Stomach (tissue), 9 donors: ENCODE measurements around the gene GABRR3. TPM values are rescaled to one million over a fixed set of nuclear protein-coding genes. Genes with fewer than 3 reads are reported as not detected.
A peak's percentile ranks its signal among the peaks of the same experiment; 100 is the strongest.

Experiments used
- DNase-seq, 2 donors: peaks; one replicate each; pipeline versions ENCODE4 v3.0.0 to v3.0.0-alpha.2; 2013 to 2019
- H3K27ac ChIP-seq, 5 donors: fragments of 200-600 bp in 4 of 5; sonication (generic) in 4 of 5; one replicate each; pipeline ENCODE4 v1.5.1; 2013 to 2019; ENCODE audit warnings: mild to moderate bottlenecking in 1 of 5, moderate library complexity in 1 of 5
- H3K27me3 ChIP-seq, 3 donors: fragments of 200-600 bp; sonication (generic); one replicate each; pipeline ENCODE4 v1.5.1; 2017 to 2019; ENCODE audit warnings: mixed run types in 1 of 3
- H3K36me3 ChIP-seq, 4 donors: fragments of 200-600 bp; sonication (generic); 1 replicate in 3 of 4; 2 replicates in 1 of 4; pipeline ENCODE4 v1.5.1; 2016 to 2019
- H3K4me1 ChIP-seq, 4 donors: fragments of 200-600 bp; sonication (generic); one replicate each; pipeline ENCODE4 v1.5.1; 2016 to 2019
- H3K4me3 ChIP-seq, 4 donors: fragments of 200-600 bp; sonication (generic) in 3 of 4; one replicate each; pipeline ENCODE4 v1.5.1; 2016 to 2019; ENCODE audit warnings: mild to moderate bottlenecking in 1 of 4
- H3K9me3 ChIP-seq, 4 donors: fragments of 200-600 bp; sonication (generic); one replicate each; pipeline ENCODE4 v1.5.1; 2016 to 2019
- CTCF ChIP-seq, 7 experiments: fragments of 450-650 bp in 4 of 7; fragments of 200-600 bp in 3 of 7; sonication (generic) in 3 of 7; IDR thresholded peaks; one replicate each; pipeline ENCODE4 v1.5.1; 2016 to 2019; ENCODE audit warnings: antibody characterized with exemption in 7 of 7, control low read depth in 2 of 7, mild to moderate bottlenecking in 1 of 7
- EP300 ChIP-seq: sonication (generic); formaldehyde crosslinking; IDR thresholded peaks from one replicate; pipeline ENCODE4 v1.6.1; 2017; ENCODE audit warnings: antibody characterized with exemption
- POLR2A ChIP-seq, 4 donors: fragments of 450-650 bp; IDR thresholded peaks; one replicate each; pipeline ENCODE4 v1.6.1; 2016; ENCODE audit warnings: antibody characterized with exemption in 4 of 4, control low read depth in 2 of 4, mild to moderate bottlenecking in 1 of 4, moderate library complexity in 1 of 4
- POLR2AphosphoS5 ChIP-seq, 3 donors: sonication (generic); formaldehyde crosslinking; IDR thresholded peaks; one replicate each; pipeline ENCODE4 v1.6.1; 2016; ENCODE audit warnings: antibody characterized with exemption in 3 of 3
- WGBS, 5 donors: extraction: QIAGEN DNeasy Blood & Tissue Kit in 3 of 5; methylation state at CpG; one replicate each; pipeline versions ENCODE4 v1.1.5 to v1.1.7; 2013 to 2018; 5-methylcytosine and 5-hydroxymethylcytosine counted together
- intact Hi-C: fragments of 100-400 bp; cut with DNase I; formaldehyde crosslinking; loops from one replicate; pipeline ENCODE4 v1.15.1; 2023; ENCODE audit warnings: low total_unique reads
- polyA plus RNA-seq, 3 donors: library from polyadenylated mRNA; stranded (reverse); fragments of 200-250 nt; gene quantifications; one replicate each; pipeline ENCODE4 v1.2.3, GENCODE V29; 2013
- total RNA-seq, 5 donors: library from RNA; depleted of rRNA; stranded (reverse); fragments of >200 nt; gene quantifications; one replicate each; pipeline versions ENCODE4 v1.1.0 to v1.2.3, GENCODE V29; 2014 to 2016
- donor health status: healthy with polysubstance abuse.
- donor health status: Bipolar disorder and iron deficiency.
- donor health status: healthy.

The GABRR3 gene
- total and polyA plus RNA-seq, 8 donors = not detected

DNA sequence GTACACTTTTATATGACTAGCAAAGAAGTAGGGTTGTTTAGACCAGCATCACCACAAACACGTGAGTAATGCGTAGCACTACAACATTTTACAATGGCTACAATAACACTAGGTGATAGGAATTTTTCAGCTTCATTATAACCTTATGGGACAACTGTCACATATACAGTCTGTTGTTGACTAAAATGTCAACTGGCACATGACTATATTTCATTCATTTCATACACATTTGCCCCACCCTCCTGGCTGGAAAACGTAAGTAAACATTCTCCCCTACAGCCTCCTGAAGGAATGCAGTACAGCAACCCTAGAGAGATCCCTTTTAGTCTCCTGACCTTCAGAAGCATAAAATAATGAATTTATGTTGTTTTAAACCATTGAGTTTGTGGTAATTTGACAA, 79.1 kb downstream of the GABRR3 start:
- 65 to 76% (median 69%) methylated on average over 3 of the region's 3 CpGs for WGBS, 5 donors
- intact Hi-C loops = no loop called here
- no peak overlapping the region for H3K4me3 ChIP-seq

DNA sequence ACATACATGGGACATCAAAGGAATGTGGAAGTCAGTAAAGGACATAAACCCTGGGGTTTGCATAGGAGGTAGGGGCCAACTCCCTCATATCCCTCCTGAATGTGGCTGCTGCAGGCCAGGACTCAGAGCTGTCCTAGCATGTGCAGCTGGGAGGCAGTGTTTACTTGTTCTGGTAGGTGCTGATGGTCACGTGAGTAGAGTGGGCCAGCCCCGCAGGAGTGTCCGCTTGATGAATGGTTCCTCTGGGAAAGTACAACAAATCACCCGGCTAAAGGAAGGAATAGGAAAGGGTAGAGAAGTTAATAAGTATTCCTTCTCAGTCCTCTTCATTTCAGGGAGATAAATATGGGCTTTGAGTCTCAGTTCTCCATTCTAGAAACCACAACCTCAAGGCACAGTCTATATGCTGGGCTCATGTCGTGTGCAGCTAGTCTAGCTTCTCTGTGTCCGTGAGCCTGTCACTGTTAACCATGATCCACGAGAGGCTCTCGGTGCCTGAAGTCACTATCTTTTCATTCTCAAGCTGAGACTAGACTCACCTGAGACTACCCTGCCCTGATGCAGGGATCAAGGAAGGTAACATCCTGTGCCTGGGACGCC, 80.8 kb downstream of the GABRR3 start:
- Histone ChIP-seq H3K9me3 (no peaks in the 10 kb centered on the region), H3K4me1 (peaks cover 9 to 16% (median 13%) of the 10 kb centered on the region in 4 donors), H3K27ac (no peak overlapping the region), H3K27me3 (no peaks in the 10 kb centered on the region), H3K36me3 (peaks cover 12 to 80% (median 72%) of the 10 kb centered on the region in 4 donors), H3K4me3 (no peak overlapping the region)
- WGBS, 5 donors = 79 to 92% (median 85%) methylated on average over 9 of the region's 9 CpGs
- DNase-seq = no peak
- TF ChIP-seq EP300 = no peak
- no peak for TF ChIP-seq CTCF (IDR thresholded peaks at IDR 0.05)
- no peak for TF ChIP-seq POLR2A (IDR thresholded peaks at IDR 0.05)
- TF ChIP-seq POLR2AphosphoS5 (IDR thresholded peaks at IDR 0.05) = no peak
- intact Hi-C loops = no loop called here

More for the DNA sequence above, 79.1 kb downstream of the GABRR3 start:
- Histone ChIP-seq H3K27ac (no peak overlapping the region), H3K36me3 (peaks cover 12 to 70% (median 65%) of the 10 kb centered on the region in 4 donors), H3K9me3 (no peaks in the 10 kb centered on the region), H3K4me1 (peaks cover 9 to 19% (median 13%) of the 10 kb centered on the region in 4 donors), H3K27me3 (no peaks in the 10 kb centered on the region)
- DNase-seq = peak in 1 of 2 donors; percentile 71
- no peak for TF ChIP-seq EP300
- no peak for TF ChIP-seq CTCF (IDR thresholded peaks at IDR 0.05)
- TF ChIP-seq POLR2A (IDR thresholded peaks at IDR 0.05) = no peak
- no peak for TF ChIP-seq POLR2AphosphoS5 (IDR thresholded peaks at IDR 0.05)

GRCh38 chr3:97952872-97953271, 82.2 kb downstream of the GABRR3 start:
- Histone ChIP-seq H3K4me1 (peaks cover 7 to 12% (median 10%) of the 10 kb centered on the region in 4 donors), H3K4me3 (no peak overlapping the region), H3K36me3 (peaks cover 12 to 82% (median 76%) of the 10 kb centered on the region in 4 donors), H3K27ac (peak overlapping the region in 4 of 5 donors; percentile 15 to 62 (median 50)), H3K9me3 (no peaks in the 10 kb centered on the region), H3K27me3 (no peaks in the 10 kb centered on the region)
- DNase-seq = no peak
- intact Hi-C loops = no loop called here
- WGBS, 5 donors = 75 to 94% (median 83%) methylated on average over 1 of the region's 1 CpG
- TF ChIP-seq EP300 (no peak), CTCF (IDR thresholded peaks at IDR 0.05) (no peak), POLR2A (IDR thresholded peaks at IDR 0.05) (no peak), POLR2AphosphoS5 (IDR thresholded peaks at IDR 0.05) (no peak)

GRCh38 chr3:97952280-97952679, 82.8 kb downstream of the GABRR3 start:
- Histone ChIP-seq H3K36me3 (peaks cover 12 to 82% (median 79%) of the 10 kb centered on the region in 4 donors), H3K27me3 (no peaks in the 10 kb centered on the region), H3K4me3 (no peak overlapping the region), H3K9me3 (no peaks in the 10 kb centered on the region), H3K27ac (peak overlapping the region in 4 of 5 donors; percentile 15 to 62 (median 50)), H3K4me1 (peaks cover under 1 to 12% (median 5%) of the 10 kb centered on the region in 4 donors)
- DNase-seq = peak in 1 of 2 donors; percentile 32
- intact Hi-C loops = no loop called here
- 87 to 93% (median 90%) methylated on average over 3 of the region's 3 CpGs for WGBS, 5 donors
- no peak for TF ChIP-seq CTCF (IDR thresholded peaks at IDR 0.05)
- TF ChIP-seq POLR2A (IDR thresholded peaks at IDR 0.05) = no peak
- peak in 2 of 3 donors; percentile 25 to 31 for TF ChIP-seq POLR2AphosphoS5 (IDR thresholded peaks at IDR 0.05)
